C4-2B (cell line): ENCODE data around the gene NDEL1.

Experiments used
- CTCF ChIP-seq: fragments of 450-650 bp; conservative IDR thresholded peaks from 2 replicates; pipeline ENCODE4 v1.5.1; 2017; ENCODE audit warnings: mild to moderate bottlenecking
- ZFX ChIP-seq: fragments of 450-650 bp; IDR thresholded peaks from 2 replicates; pipeline ENCODE4 v1.6.1; 2017

DNA sequence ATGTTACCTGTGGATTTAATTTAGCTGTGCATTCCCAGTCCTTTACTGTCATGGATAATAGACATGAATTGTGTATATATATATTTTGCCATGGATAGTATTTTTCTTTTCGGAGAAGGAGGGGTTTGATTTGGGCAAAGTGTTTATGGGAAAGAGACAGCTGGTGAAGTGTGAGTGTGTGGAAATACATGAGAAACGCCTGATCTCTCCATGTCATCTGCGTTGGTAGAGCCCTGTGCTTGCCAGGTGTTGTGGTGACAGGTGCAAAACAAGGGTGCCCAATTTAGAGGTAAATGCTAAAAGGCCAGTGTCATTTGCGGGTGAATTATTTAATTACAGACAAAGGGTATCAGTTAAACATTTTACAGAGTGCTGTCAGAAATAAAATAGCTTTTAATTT lies 23.4 kb downstream of the NDEL1 start:
- TF ChIP-seq CTCF (no peak), ZFX (no peak)
